GM12801 (cell line): ENCODE data around the gene FOXA1.

Experiments used
- TF ChIP-seq, protein P1 (sequence below): IDR thresholded peaks from one replicate; pipeline ENCODE4 v1.5.1; 2011; ENCODE audit warnings: control low read depth; ENCODE audit not compliant: insufficient read length; ENCODE audit errors: extremely low read depth

The FOXA1 gene

DNA sequence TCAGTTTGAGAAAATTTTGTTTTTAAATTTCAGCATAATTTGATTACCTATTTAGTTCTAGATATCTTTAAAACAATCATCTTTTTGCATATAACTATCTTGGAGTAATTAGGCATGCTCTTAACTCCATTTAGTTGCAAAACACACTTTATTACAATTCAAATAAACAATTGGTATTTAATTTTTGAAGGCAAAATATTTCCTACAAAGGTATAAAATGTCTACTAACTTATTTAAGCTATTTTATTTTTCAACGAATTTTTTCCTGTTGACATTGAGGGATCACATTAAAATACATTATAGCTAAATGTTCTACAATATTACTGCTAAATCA, 8.3 kb downstream of the FOXA1 start:
- TF ChIP-seq, protein P1, sequence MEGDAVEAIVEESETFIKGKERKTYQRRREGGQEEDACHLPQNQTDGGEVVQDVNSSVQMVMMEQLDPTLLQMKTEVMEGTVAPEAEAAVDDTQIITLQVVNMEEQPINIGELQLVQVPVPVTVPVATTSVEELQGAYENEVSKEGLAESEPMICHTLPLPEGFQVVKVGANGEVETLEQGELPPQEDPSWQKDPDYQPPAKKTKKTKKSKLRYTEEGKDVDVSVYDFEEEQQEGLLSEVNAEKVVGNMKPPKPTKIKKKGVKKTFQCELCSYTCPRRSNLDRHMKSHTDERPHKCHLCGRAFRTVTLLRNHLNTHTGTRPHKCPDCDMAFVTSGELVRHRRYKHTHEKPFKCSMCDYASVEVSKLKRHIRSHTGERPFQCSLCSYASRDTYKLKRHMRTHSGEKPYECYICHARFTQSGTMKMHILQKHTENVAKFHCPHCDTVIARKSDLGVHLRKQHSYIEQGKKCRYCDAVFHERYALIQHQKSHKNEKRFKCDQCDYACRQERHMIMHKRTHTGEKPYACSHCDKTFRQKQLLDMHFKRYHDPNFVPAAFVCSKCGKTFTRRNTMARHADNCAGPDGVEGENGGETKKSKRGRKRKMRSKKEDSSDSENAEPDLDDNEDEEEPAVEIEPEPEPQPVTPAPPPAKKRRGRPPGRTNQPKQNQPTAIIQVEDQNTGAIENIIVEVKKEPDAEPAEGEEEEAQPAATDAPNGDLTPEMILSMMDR = no peak

DNA sequence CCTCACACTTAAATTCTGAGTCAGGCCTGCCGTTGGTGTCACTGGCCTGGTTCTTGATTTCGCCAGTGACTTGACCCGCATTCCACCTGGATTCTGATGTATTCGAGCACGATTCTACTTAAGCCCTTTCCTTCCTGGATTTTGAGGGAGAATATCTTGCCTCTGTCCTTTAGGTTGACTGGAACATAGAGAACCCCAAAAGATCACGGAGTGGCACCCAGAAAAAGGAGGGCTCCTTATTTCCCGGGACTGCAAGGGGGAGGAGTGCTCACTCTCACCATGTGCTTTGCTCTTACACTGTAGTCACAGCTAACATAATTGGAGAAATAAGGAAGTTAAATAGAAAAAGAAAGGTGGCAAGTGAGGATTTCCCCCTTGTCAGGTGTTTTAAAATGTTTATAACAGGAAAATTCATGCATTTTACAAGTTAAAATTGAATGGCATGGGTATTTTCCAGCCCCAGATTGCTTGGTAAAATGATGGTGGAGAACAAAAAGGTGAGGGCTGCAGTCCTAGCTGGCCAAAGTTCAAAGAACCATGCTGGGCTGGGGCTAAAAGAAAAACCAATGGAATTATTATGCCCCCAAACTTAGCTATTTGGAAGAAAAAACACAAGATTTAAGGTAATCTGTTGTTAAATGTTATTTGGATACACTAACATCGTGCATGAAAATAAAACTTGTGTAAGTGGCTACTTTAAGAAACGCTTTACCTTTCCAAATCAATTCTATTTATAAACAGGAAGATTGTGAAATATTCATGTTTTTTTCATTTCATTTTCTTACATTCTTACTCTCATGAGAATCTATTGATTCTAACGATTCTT, 8.9 kb downstream of the FOXA1 start:
- TF ChIP-seq, protein P1 = no peak

DNA sequence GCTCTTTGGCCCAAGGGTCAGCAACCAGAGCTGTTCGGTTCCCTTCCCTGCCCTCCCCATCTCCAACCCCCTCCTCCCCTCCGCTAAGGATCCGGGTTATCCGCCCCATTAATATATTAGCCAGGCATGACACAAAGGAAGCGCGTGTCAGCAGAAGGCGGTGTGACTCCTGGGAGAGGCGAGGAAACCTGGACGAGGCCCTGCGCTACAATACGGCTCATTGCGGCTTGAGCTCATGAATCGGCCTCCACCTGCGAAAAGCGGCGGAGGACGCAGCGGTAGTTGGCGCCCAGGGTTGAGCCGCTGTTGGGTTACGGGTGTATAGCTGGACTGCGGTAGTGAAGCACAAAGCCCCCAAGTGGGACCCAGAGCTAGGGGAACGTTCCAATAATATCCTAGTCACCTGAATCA, 9.9 kb downstream of the FOXA1 start:
- TF ChIP-seq, protein P1 = no peak

DNA sequence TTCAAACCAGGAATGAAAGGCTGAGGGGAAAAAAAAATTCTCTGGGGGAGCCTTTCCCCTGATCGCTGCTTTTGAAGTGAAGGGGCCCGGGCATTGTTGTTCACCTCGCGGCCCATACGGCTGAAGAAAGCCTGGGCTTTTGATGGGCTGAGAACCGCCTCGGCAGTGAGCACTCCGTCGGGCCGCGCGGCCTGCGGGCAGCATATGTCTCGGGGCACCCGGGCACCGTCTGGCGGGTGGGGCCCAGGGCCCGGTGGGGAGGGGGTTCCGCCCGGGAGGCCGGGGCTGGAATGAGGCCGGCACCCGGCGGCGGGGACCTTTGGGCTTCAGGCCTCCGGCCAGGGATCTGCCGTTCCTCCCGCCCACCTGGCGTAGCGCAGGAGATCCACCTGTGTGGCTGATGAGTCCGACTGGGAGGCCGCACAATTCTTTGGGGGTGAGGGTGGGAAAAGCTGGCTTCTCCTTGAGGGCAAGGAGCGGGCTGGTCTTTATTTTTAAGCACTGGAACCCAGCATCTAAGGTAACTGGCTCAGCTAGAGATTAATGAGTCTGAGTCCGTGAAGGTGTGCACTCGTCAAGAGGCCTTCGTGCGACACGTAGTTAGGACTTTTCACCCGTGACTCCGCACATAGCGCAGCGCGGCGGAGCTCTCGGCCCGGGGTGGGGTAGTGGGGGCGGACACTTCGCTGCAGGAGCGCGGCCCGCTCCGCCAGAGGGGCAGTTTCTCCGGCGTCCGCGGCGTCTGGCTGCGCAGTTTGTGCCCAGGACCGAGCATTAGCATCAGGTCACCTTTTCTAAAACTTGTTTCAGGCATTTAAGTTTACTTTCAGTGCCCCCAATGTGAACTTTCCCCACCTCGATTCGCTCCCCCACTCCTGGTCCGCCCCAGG, 10.6 kb downstream of the FOXA1 start:
- TF ChIP-seq, protein P1 = no peak

DNA sequence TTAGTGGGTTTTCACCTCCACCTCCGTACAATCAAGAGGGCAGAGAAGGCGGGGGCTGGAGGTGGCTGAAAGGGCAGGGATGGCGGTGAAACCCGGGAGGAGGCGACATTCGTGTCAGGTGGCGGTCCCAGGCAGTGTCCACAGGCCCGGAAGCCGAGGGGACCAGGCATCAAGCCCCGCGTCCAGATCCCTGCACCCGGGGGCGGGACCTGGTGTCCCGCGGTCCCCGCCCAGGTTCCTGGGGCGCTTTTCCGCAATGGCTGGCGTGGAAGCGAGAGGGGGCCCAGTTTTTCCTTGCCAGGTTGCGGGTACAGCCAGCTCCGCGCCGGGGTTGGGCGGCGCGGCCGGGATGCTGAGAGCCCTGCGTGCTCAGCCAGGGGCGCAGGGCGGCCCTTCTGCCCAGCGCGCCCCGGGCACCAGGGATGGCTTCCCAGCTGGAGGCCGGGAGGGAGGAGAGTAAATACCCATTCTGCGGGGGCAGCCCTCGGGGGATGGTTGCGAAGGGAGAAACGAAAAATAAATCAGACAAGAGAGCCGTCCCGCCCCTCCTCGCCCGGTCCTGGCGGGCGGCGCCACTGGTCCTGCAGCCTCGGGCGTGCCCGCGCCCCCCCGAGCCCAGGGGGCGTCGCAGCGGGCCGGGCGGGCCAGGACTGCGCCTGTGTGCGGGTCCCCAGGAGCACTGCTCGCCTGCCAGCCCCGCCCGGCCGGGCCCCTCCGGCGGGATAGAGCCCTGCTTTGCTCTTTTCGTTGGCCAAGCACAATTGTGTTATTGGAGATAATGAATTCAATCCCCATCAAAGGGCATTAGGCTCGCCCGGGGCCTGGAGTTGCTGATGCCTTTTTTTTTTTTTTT, 11.5 kb downstream of the FOXA1 start:
- TF ChIP-seq, protein P1 = no peak

DNA sequence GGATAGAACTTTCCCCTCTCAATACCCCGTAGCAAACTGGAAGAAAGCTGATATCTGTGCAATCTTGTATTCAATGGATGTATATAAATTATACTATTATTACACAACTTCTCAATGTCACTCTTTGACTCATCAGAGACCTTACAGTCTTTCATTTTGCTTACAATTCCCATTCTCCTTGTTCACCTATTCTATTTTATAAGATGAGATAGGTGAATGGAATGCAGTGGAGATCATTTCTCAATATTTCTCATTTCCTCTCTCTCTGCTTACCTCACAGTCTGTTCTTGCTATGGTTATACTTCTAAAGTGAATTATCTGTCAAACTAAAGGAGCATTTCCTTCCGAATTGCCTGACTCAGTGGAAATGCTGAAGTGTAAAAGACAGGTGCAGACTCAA, 14.9 kb downstream of the FOXA1 start:
- TF ChIP-seq, protein P1 = no peak

DNA sequence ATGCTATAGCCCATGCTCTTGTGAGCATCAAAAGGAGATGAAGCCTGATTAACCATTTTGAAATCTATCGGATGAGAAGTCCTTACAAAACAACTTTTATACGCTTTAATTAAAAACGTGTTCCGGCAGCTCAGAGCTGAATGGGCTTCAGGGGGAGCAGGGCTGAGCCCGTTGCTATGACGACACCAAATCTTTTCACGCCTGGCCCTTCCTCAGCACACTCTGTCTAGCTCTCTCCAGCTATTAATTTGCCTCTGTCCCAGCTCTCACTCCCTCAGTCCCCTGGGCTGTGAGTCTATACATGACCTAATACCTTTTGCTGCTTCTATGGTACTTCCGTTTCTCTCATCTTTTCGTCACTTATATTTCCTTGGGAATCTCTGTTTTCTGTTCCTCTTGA, 15.8 kb downstream of the FOXA1 start:
- TF ChIP-seq, protein P1 = no peak
